Astrocyte (in vitro differentiated cells and primary cell): ENCODE results near the gene CDH7.

Experiments used
- EZH2 ChIP-seq: IDR thresholded peaks from 2 replicates; pipeline ENCODE4 v1.6.1; 2012; ENCODE audit warnings: mild to moderate bottlenecking, low read length, inconsistent platforms; ENCODE audit not compliant: insufficient read depth
- TF ChIP-seq, protein P1 (sequence below): IDR thresholded peaks from 2 replicates; pipeline ENCODE4 v1.5.1; 2011; ENCODE audit warnings: low read depth, mild to moderate bottlenecking, inconsistent platforms, low read length, moderate library complexity; ENCODE audit not compliant: insufficient read depth

DNA sequence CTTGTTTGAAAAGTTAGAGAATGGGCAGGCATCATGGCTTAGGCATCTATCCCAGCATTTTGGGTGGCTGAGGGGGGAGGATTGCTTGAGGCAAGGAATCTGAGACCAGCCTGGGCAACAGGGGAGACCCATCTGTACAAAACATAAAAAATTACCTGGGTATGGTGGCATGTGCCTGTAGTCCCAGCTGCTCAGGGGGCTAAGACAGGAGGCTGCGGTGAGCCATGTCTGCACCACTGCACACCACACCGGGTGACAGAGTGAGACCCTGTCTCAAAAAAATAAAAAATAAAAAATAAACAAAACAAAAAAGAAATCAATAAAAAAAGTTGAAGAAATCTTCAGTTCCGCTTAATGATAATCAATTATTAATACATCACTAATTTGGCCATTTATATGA, 146.5 kb downstream of the CDH7 start:
- TF ChIP-seq, protein P1, sequence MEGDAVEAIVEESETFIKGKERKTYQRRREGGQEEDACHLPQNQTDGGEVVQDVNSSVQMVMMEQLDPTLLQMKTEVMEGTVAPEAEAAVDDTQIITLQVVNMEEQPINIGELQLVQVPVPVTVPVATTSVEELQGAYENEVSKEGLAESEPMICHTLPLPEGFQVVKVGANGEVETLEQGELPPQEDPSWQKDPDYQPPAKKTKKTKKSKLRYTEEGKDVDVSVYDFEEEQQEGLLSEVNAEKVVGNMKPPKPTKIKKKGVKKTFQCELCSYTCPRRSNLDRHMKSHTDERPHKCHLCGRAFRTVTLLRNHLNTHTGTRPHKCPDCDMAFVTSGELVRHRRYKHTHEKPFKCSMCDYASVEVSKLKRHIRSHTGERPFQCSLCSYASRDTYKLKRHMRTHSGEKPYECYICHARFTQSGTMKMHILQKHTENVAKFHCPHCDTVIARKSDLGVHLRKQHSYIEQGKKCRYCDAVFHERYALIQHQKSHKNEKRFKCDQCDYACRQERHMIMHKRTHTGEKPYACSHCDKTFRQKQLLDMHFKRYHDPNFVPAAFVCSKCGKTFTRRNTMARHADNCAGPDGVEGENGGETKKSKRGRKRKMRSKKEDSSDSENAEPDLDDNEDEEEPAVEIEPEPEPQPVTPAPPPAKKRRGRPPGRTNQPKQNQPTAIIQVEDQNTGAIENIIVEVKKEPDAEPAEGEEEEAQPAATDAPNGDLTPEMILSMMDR = no peak
- no peak for TF ChIP-seq EZH2
